Measurements from ENCODE around the gene MC2R.

DNA sequence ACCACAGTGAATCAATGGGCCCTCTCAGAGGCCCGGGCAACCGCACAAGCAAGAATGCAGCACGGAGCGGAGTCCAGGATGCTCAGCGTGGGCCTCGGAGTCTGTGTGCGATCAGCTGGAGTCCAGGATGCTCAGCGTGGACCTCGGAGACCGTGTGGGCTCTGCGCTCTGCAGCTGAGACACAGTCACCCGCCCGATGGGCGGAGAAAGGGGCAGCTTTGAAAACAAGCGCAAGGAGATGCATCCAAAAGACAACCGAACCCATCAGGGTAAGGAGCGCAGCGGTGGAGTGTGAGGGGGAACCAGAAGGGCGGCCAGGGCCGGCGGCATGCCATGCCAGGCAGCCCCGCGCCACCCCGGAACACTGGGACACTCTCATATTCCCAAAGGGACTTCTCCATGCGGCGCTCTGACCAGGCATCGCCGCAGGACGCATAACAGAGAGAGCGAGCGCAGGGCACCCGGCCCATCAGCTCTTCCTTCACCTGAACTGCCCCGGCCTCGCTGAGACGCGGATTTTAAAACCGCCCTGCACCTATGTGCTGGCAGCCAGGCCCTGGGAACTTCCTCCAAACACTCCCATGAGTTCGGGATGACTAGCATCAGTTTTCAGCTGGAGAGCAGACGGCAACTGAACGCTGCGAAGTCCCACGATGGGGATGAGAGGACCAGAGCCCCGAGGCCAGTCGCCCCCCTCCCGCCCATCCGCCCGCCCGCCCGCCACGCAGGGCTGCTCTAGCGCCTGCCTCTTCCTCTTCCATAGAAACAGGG lies 46.6 kb downstream of the MC2R start:
- TF ChIP-seq, protein P1, sequence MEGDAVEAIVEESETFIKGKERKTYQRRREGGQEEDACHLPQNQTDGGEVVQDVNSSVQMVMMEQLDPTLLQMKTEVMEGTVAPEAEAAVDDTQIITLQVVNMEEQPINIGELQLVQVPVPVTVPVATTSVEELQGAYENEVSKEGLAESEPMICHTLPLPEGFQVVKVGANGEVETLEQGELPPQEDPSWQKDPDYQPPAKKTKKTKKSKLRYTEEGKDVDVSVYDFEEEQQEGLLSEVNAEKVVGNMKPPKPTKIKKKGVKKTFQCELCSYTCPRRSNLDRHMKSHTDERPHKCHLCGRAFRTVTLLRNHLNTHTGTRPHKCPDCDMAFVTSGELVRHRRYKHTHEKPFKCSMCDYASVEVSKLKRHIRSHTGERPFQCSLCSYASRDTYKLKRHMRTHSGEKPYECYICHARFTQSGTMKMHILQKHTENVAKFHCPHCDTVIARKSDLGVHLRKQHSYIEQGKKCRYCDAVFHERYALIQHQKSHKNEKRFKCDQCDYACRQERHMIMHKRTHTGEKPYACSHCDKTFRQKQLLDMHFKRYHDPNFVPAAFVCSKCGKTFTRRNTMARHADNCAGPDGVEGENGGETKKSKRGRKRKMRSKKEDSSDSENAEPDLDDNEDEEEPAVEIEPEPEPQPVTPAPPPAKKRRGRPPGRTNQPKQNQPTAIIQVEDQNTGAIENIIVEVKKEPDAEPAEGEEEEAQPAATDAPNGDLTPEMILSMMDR (IDR thresholded peaks at IDR 0.05 in 2 of 3, conservative IDR thresholded peaks at IDR 0.05 in 1 of 3; ENCODE audit: borderline replicate concordance in 1 of 3, insufficient read depth in 1 of 3, low read depth in 2 of 3, low read length in 2 of 3), result no peak
- TF ChIP-seq TCF7L2 (IDR thresholded peaks at IDR 0.05; ENCODE audit: borderline replicate concordance, extremely low read depth, insufficient read depth, insufficient read length) (no peak), POLR2A (IDR thresholded peaks at IDR 0.05; ENCODE audit: borderline replicate concordance, extremely low read depth, insufficient read depth, insufficient read length) (no peak), POLR2AphosphoS5 (IDR thresholded peaks at IDR 0.05; ENCODE audit: low read depth, low read length) (no peak), ZNF274 (IDR thresholded peaks at IDR 0.05; ENCODE audit: low read depth, low read length) (no peak), RAD21 (IDR thresholded peaks at IDR 0.05; ENCODE audit: low read depth) (no peak), EZH2 (IDR thresholded peaks at IDR 0.05) (no peak), EZH2phosphoT487 (IDR thresholded peaks at IDR 0.05; ENCODE audit: borderline replicate concordance) (no peak), SP1 (IDR thresholded peaks at IDR 0.05; ENCODE audit: low read depth) (no peak), SIN3A (IDR thresholded peaks at IDR 0.05; ENCODE audit: low read depth) (no peak), CEBPB (IDR thresholded peaks at IDR 0.05; ENCODE audit: low read depth) (no peak)
- TF ChIP-seq, protein P2, sequence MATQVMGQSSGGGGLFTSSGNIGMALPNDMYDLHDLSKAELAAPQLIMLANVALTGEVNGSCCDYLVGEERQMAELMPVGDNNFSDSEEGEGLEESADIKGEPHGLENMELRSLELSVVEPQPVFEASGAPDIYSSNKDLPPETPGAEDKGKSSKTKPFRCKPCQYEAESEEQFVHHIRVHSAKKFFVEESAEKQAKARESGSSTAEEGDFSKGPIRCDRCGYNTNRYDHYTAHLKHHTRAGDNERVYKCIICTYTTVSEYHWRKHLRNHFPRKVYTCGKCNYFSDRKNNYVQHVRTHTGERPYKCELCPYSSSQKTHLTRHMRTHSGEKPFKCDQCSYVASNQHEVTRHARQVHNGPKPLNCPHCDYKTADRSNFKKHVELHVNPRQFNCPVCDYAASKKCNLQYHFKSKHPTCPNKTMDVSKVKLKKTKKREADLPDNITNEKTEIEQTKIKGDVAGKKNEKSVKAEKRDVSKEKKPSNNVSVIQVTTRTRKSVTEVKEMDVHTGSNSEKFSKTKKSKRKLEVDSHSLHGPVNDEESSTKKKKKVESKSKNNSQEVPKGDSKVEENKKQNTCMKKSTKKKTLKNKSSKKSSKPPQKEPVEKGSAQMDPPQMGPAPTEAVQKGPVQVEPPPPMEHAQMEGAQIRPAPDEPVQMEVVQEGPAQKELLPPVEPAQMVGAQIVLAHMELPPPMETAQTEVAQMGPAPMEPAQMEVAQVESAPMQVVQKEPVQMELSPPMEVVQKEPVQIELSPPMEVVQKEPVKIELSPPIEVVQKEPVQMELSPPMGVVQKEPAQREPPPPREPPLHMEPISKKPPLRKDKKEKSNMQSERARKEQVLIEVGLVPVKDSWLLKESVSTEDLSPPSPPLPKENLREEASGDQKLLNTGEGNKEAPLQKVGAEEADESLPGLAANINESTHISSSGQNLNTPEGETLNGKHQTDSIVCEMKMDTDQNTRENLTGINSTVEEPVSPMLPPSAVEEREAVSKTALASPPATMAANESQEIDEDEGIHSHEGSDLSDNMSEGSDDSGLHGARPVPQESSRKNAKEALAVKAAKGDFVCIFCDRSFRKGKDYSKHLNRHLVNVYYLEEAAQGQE (IDR thresholded peaks at IDR 0.05; ENCODE audit: low read depth), result no peak
- TF ChIP-seq, protein P3, sequence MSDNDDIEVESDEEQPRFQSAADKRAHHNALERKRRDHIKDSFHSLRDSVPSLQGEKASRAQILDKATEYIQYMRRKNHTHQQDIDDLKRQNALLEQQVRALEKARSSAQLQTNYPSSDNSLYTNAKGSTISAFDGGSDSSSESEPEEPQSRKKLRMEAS (IDR thresholded peaks at IDR 0.05), result no peak
